ENCODE data around the gene GLP1R.

DNA sequence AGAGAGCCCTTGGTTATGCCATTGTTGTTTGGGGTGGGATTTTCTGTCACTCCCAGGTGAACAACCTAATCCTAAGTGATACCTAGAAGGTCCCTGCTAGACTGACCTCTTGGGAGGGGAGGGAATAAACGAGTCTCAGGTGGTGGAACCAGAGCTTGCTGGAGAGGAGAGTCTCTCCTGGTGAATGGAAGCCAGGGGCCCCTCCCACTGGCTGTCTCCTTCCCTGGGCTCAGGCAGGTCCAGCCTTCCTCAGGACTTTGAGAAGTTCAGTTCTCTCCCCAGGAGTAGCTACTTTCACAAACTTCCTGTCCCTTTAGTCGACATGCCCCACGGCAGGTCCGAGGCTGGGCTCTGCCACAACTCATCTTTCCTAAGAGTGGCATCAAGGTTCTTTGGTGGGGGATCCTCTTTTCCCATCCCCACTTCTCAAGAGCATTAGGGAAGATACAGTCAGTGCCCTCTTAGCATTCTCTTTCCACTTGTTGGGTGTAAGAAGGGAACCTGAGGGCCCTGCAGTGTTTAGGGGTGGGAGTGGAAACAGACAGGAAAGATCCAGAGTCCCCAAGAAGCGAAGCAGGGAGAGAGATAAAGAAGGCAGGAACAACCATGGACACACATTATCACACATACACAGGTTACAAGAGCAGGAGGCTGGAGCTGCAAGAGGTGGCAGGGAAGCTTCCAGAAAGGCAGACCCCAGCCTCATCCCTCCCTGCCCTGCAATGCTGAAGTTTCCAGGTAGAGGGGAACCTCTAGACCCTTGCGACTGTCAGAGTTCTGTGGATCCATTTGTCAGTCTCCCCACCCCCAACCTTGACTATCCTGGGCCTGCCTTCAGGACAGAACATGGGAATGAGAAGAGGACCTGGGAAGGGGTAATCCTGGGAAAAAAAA is 900 bp upstream of the GLP1R start:
- TF ChIP-seq POLR2A (IDR thresholded peaks at IDR 0.05; ENCODE audit: low read length) (no peak), RAD21 (conservative IDR thresholded peaks at IDR 0.05 in 1 of 2, IDR thresholded peaks at IDR 0.05 in 1 of 2) (no peak), CTCF (IDR thresholded peaks at IDR 0.05) (no peak), KDM1A (IDR thresholded peaks at IDR 0.05; ENCODE audit: low read depth) (no peak), RNF2 (IDR thresholded peaks at IDR 0.05; ENCODE audit: borderline replicate concordance, low read depth) (no peak), REST (IDR thresholded peaks at IDR 0.05) (no peak), ZSCAN20 (CRISPR knock-in tag; IDR thresholded peaks at IDR 0.05) (no peak), ELK1 (IDR thresholded peaks at IDR 0.05; ENCODE audit: low read depth, low read length) (no peak)
- TF ChIP-seq, protein P1, sequence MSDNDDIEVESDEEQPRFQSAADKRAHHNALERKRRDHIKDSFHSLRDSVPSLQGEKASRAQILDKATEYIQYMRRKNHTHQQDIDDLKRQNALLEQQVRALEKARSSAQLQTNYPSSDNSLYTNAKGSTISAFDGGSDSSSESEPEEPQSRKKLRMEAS (IDR thresholded peaks at IDR 0.05), result no peak

Measured in A549 (cell line).